Stimulated activated memory B cell treated with anti-CD40 and anti-IgM and Interleukin-4, amounts not matched to agents 10 μg/mL and 1 μg/mL and 100 μg/mL, for 72 hours (primary cell): ENCODE results near the gene DPH2.

Experiments
- ATAC-seq: fragments of 150-1000 bp; cut with Tn5 transposase; 2 replicates; pipeline ENCODE4 v1.10.0; 2021
- H3K27ac Mint-ChIP-seq: one replicate; pipeline ENCODE4 v1.8.0; 2022; ENCODE audit warnings: mild to moderate bottlenecking, mixed read lengths
- H3K27me3 Mint-ChIP-seq: one replicate; pipeline ENCODE4 v1.8.0; 2022; ENCODE audit warnings: mixed read lengths
- H3K36me3 Mint-ChIP-seq: one replicate; pipeline ENCODE4 v1.8.0; 2022; ENCODE audit warnings: mixed read lengths
- H3K4me1 Mint-ChIP-seq: one replicate; pipeline ENCODE4 v1.8.0; 2022; ENCODE audit warnings: mixed read lengths
- H3K4me3 Mint-ChIP-seq: one replicate; pipeline ENCODE4 v1.8.0; 2022; ENCODE audit warnings: mild to moderate bottlenecking, moderate library complexity, mixed read lengths
- H3K9me3 Mint-ChIP-seq: one replicate; pipeline ENCODE4 v1.8.0; 2022; ENCODE audit warnings: mixed read lengths

The DPH2 gene

GRCh38 chr1:44012941-44013609, 43.3 kb downstream of the DPH2 start:
- Mint-ChIP-seq H3K9me3 (no peaks in the 10 kb centered on the region), H3K4me1 (no peaks in the 10 kb centered on the region), H3K36me3 (no peaks in the 10 kb centered on the region), H3K27me3 (peaks cover 16% of the 10 kb centered on the region), H3K27ac (no peak overlapping the region), H3K4me3 (no peak overlapping the region)
- ATAC-seq, result no peak

- no peaks in the 10 kb centered on the region for H3K9me3 Mint-ChIP-seq
- H3K4me1 Mint-ChIP-seq, result no peaks in the 10 kb centered on the region
- no peaks in the 10 kb centered on the region for H3K36me3 Mint-ChIP-seq
- no peak overlapping the region for H3K27ac Mint-ChIP-seq
- peaks cover 16% of the 10 kb centered on the region for H3K27me3 Mint-ChIP-seq
- ATAC-seq, result no peak
- H3K4me3 Mint-ChIP-seq, result no peak overlapping the region
These were observed 44.1 kb downstream of the DPH2 start for GRCh38 chr1:44013949-44014348.

- no peaks in the 10 kb centered on the region for H3K9me3 Mint-ChIP-seq
- no peak for ATAC-seq
- H3K4me3 Mint-ChIP-seq, result no peak overlapping the region
- no peaks in the 10 kb centered on the region for H3K4me1 Mint-ChIP-seq
- H3K27me3 Mint-ChIP-seq, result peaks cover 16% of the 10 kb centered on the region
- H3K27ac Mint-ChIP-seq, result no peak overlapping the region
- H3K36me3 Mint-ChIP-seq, result no peaks in the 10 kb centered on the region
These were observed 44.7 kb downstream of the DPH2 start for GRCh38 chr1:44014365-44015104.

- Mint-ChIP-seq H3K36me3 (no peaks in the 10 kb centered on the region), H3K9me3 (no peaks in the 10 kb centered on the region), H3K27me3 (peaks cover 16% of the 10 kb centered on the region), H3K4me1 (no peaks in the 10 kb centered on the region), H3K27ac (no peak overlapping the region), H3K4me3 (no peak overlapping the region)
- ATAC-seq, result no peak
These were observed 45.4 kb downstream of the DPH2 start for GRCh38 chr1:44015206-44015605.

- Mint-ChIP-seq H3K27me3 (peaks cover 16% of the 10 kb centered on the region), H3K36me3 (no peaks in the 10 kb centered on the region), H3K27ac (no peak overlapping the region), H3K4me3 (no peak overlapping the region), H3K4me1 (no peaks in the 10 kb centered on the region), H3K9me3 (no peaks in the 10 kb centered on the region)
- ATAC-seq, result no peak
These were observed 46.5 kb downstream of the DPH2 start for GRCh38 chr1:44016041-44016889.

GRCh38 chr1:44016890-44017400, 47.1 kb downstream of the DPH2 start:
- Mint-ChIP-seq H3K27ac (no peak overlapping the region), H3K4me1 (no peaks in the 10 kb centered on the region), H3K4me3 (no peak overlapping the region), H3K27me3 (peaks cover 16% of the 10 kb centered on the region), H3K36me3 (no peaks in the 10 kb centered on the region), H3K9me3 (no peaks in the 10 kb centered on the region)
- no peak for ATAC-seq

- Mint-ChIP-seq H3K4me1 (peaks cover 3% of the 10 kb centered on the region), H3K27ac (no peak overlapping the region), H3K9me3 (no peaks in the 10 kb centered on the region), H3K36me3 (no peaks in the 10 kb centered on the region), H3K27me3 (peaks cover 5% of the 10 kb centered on the region), H3K4me3 (no peak overlapping the region)
- no peak for ATAC-seq
These were observed 49.7 kb downstream of the DPH2 start for GRCh38 chr1:44019466-44019948.

GRCh38 chr1:44020464-44020863, 50.7 kb downstream of the DPH2 start:
- peaks cover 12% of the 10 kb centered on the region for H3K4me1 Mint-ChIP-seq
- H3K27me3 Mint-ChIP-seq, result no peaks in the 10 kb centered on the region
- no peaks in the 10 kb centered on the region for H3K9me3 Mint-ChIP-seq
- ATAC-seq, result no peak
- H3K4me3 Mint-ChIP-seq, result no peak overlapping the region
- H3K36me3 Mint-ChIP-seq, result no peaks in the 10 kb centered on the region
- H3K27ac Mint-ChIP-seq, result no peak overlapping the region

- ATAC-seq, result no peak
- Mint-ChIP-seq H3K27ac (no peak overlapping the region), H3K4me1 (peaks cover 19% of the 10 kb centered on the region), H3K27me3 (no peaks in the 10 kb centered on the region), H3K36me3 (no peaks in the 10 kb centered on the region), H3K4me3 (no peak overlapping the region), H3K9me3 (no peaks in the 10 kb centered on the region)
These were observed 51.3 kb downstream of the DPH2 start for GRCh38 chr1:44021156-44021555.

- Mint-ChIP-seq H3K4me3 (no peak overlapping the region), H3K9me3 (no peaks in the 10 kb centered on the region), H3K36me3 (no peaks in the 10 kb centered on the region), H3K27ac (no peak overlapping the region), H3K4me1 (peaks cover 21% of the 10 kb centered on the region), H3K27me3 (no peaks in the 10 kb centered on the region)
- no peak for ATAC-seq
These were observed 51.9 kb downstream of the DPH2 start for GRCh38 chr1:44021581-44022321.
